ENCODE results near the gene AOPEP. TPM values are rescaled to one million over a fixed set of nuclear protein-coding genes. Genes with fewer than 3 reads are reported as not detected.

Gene AOPEP
- total and polyA plus RNA-seq, 2 donors (not counting 3 experiments of a cell fraction or from before 2014, with no cell fraction given) = 20.2 to 41.6 TPM

DNA sequence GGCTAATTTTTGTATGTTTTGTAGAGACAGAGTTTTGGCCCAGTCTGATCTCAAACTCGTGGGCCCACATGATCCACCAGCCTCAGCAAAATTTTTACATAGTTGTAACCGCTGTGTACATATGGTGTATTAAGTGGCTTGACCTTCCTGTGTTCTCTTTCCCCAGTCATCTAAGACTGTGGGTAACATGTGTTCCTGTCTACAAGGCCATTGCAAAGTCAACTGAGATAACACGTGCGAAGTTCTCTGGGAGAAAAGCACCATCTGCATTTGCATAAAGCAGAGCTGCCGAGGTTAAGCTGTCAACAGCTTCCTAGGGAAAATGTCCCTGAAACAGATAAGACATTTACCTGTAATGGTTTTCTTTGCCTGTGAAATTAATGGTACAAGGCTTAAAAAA, 317.3 kb downstream of the AOPEP start:
- Histone ChIP-seq H3K4me1 (ENCODE audit: control insufficient read depth, extremely low read depth, insufficient read depth, low read length) (peaks cover 4% of the 10 kb centered on the region), H3K4me3 (replicated peaks in 1 of 3; ENCODE audit: insufficient read depth in 1 of 3, low read depth in 1 of 3, low read length in 3 of 3) (no peak overlapping the region), H3K36me3 (ENCODE audit: control insufficient read depth in 2 of 2, extremely low read depth in 1 of 2, insufficient read depth in 2 of 2, low read length in 2 of 2) (peaks cover 0 to 2% of the 10 kb centered on the region in 2 experiments), H3K9ac (replicated peaks; ENCODE audit: extremely low read depth, insufficient read depth, low read length) (no peak overlapping the region), H3K27ac (ENCODE audit: insufficient read depth, low read depth, low read length) (no peak overlapping the region), H3K79me2 (ENCODE audit: control insufficient read depth, insufficient read depth, low read length) (peaks cover 4% of the 10 kb centered on the region), H2AFZ (ENCODE audit: low read depth, low read length) (no peak overlapping the region), H3K27me3 (ENCODE audit: control insufficient read depth in 2 of 2, insufficient read depth in 2 of 2, low read length in 2 of 2) (no peaks in the 10 kb centered on the region), H3K4me2 (ENCODE audit: insufficient read depth, low read length) (no peak overlapping the region), H3K9me1 (replicated peaks; ENCODE audit: control insufficient read depth, extremely low read depth, insufficient read depth, low read length) (no peaks in the 10 kb centered on the region), H3K9me3 (replicated peaks; ENCODE audit: control insufficient read depth, insufficient read depth, low read length) (no peaks in the 10 kb centered on the region), H4K20me1 (replicated peaks; ENCODE audit: control insufficient read depth, extremely low read depth, insufficient read depth, low read length) (peaks cover 4% of the 10 kb centered on the region)
- TF ChIP-seq MYC (IDR thresholded peaks at IDR 0.05; ENCODE audit: low read depth, low read length) (no peak), GATA2 (IDR thresholded peaks at IDR 0.05; ENCODE audit: insufficient read depth, insufficient read length, low read depth, low read length) (no peak), POLR2A (IDR thresholded peaks at IDR 0.05; ENCODE audit: low read depth, low read length) (no peak), FOS (IDR thresholded peaks at IDR 0.05; ENCODE audit: borderline replicate concordance, insufficient read depth, low read length) (no peak), POLR2AphosphoS5 (IDR thresholded peaks at IDR 0.05; ENCODE audit: insufficient read depth, low read depth, low read length) (no peak), JUN (IDR thresholded peaks at IDR 0.05; ENCODE audit: borderline replicate concordance, insufficient read depth, insufficient read length, low read depth) (no peak), EZH2 (IDR thresholded peaks at IDR 0.05; ENCODE audit: borderline replicate concordance, low read depth, low read length, severe bottlenecking) (no peak)
- TF ChIP-seq, protein P1, sequence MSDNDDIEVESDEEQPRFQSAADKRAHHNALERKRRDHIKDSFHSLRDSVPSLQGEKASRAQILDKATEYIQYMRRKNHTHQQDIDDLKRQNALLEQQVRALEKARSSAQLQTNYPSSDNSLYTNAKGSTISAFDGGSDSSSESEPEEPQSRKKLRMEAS (IDR thresholded peaks at IDR 0.05; ENCODE audit: insufficient read depth, insufficient read length) = no peak
- TF ChIP-seq, protein P2, sequence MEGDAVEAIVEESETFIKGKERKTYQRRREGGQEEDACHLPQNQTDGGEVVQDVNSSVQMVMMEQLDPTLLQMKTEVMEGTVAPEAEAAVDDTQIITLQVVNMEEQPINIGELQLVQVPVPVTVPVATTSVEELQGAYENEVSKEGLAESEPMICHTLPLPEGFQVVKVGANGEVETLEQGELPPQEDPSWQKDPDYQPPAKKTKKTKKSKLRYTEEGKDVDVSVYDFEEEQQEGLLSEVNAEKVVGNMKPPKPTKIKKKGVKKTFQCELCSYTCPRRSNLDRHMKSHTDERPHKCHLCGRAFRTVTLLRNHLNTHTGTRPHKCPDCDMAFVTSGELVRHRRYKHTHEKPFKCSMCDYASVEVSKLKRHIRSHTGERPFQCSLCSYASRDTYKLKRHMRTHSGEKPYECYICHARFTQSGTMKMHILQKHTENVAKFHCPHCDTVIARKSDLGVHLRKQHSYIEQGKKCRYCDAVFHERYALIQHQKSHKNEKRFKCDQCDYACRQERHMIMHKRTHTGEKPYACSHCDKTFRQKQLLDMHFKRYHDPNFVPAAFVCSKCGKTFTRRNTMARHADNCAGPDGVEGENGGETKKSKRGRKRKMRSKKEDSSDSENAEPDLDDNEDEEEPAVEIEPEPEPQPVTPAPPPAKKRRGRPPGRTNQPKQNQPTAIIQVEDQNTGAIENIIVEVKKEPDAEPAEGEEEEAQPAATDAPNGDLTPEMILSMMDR (IDR thresholded peaks at IDR 0.05; ENCODE audit: extremely low read depth in 1 of 2, insufficient read depth in 1 of 2, low read depth in 1 of 2, low read length in 2 of 2) = no peak
- POLR2A ChIA-PET = no interaction called here
- CTCF ChIA-PET = no interaction called here
- intact Hi-C loops (cut with micrococcal nuclease) = no loop called here
- dilution Hi-C loops (cut with MboI; ENCODE audit: extremely low pct_ligation_motif_present, low sequenced_read_pairs) = no loop called here
- no peak for FAIRE-seq
- DNase-seq (ENCODE audit: low read depth, low spot score) = no peak
- no TSS peak for BruUV-seq (replicated peaks)

Measured in endothelial cell of umbilical vein (primary cell).